ENCODE data around the gene MED15. TPM values are rescaled to one million over a fixed set of nuclear protein-coding genes. Genes with fewer than 3 reads are reported as not detected.

Gene MED15
- total RNA-seq, 1 donor from 2014 or later = 84.5 TPM

DNA sequence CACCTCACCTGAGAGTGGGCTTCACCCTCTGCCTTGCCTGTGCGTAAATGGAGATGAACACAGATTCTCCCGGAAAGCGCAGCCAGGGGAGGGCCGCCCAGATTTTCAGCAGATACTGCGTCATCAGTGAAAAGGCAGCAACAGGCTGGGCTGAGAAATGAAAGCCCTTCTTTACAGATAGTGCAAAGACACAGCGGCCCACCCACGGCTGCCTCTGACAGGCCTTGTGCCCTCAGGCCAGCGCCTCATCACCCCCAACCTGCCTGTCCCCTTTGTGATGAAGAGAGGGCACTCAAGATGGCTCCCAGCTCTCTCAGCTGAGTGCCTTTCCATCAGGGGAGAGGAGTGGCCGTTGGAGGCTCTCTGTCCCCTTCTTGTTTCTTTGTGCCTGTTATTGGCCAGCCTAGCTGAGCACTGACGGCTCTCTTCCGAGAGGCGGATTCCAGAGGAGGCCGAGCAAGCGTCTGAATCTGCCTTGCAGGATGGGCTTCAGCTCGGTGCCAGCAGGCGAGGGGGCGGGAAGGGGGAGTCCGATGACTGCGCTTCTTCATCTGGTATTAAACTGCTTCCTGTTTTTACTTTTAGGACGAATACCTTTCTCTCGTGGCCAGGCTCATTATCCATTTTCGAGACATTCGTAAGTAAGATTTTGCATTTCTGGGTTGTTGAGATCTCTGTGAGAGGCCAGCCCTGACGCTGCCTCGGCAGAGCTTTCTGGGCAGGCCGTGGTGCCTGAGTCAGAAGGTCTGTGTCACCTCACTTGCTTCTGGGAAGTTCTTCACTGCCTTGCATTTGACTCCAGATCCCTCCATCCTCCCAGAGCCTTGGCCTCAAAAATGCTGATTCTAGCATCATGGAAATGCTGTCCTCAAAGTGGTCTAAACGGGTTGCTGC is 43.7 kb downstream of the MED15 start:
- H3K27ac Mint-ChIP-seq (ENCODE audit: unreplicated experiment) = peak overlapping the region; percentile 89
- TF ChIP-seq, protein P1, sequence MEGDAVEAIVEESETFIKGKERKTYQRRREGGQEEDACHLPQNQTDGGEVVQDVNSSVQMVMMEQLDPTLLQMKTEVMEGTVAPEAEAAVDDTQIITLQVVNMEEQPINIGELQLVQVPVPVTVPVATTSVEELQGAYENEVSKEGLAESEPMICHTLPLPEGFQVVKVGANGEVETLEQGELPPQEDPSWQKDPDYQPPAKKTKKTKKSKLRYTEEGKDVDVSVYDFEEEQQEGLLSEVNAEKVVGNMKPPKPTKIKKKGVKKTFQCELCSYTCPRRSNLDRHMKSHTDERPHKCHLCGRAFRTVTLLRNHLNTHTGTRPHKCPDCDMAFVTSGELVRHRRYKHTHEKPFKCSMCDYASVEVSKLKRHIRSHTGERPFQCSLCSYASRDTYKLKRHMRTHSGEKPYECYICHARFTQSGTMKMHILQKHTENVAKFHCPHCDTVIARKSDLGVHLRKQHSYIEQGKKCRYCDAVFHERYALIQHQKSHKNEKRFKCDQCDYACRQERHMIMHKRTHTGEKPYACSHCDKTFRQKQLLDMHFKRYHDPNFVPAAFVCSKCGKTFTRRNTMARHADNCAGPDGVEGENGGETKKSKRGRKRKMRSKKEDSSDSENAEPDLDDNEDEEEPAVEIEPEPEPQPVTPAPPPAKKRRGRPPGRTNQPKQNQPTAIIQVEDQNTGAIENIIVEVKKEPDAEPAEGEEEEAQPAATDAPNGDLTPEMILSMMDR (conservative IDR thresholded peaks at IDR 0.05) = no peak
- H3K9me3 Mint-ChIP-seq = no peaks in the 10 kb centered on the region
- peaks cover 45% of the 10 kb centered on the region for H3K4me1 Mint-ChIP-seq
- H3K4me3 Mint-ChIP-seq = peak overlapping the region; percentile 29
- peak; percentile 44 for DNase-seq (ENCODE audit: low read depth, low spot score)
- H3K27me3 Mint-ChIP-seq (ENCODE audit: low read depth) = no peaks in the 10 kb centered on the region
- H3K36me3 Mint-ChIP-seq (ENCODE audit: low read depth) = no peaks in the 10 kb centered on the region

DNA sequence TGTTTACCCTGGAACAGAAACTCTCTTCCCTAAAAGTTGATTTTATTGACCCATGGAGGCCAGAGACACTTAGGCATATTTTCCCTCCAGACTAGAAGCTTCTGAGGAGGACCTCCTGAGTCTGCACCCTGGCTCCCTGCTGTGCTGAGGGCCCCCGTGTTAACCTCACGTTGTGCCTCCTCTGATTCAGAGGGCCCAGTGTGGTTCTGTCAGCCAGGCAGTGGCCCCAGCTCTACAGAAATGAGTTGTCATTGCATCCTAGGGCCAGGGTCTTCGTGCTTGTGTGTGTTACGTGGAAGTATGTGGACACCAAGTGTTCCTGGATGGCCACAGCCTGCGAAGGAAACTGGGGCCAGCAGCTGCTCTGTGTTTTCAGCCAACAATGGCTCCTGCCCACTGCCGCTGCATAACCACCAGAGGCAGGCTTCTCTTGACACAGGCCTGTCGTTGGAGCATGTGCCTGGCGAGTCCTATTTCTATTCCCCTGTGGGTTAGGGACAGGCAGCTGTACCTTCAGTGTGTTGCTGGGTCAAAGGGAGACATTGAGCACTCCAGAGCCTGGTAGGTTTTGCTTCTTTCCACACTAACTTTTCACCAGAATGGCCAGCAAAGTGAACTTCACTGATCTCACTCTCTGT is 44.5 kb downstream of the MED15 start:
- no peaks in the 10 kb centered on the region for H3K9me3 Mint-ChIP-seq
- peaks cover 5% of the 10 kb centered on the region for H3K36me3 Mint-ChIP-seq (ENCODE audit: low read depth)
- H3K27ac Mint-ChIP-seq (ENCODE audit: unreplicated experiment) = peak overlapping the region; percentile 12
- H3K4me3 Mint-ChIP-seq = no peak overlapping the region
- TF ChIP-seq, protein P1 (conservative IDR thresholded peaks at IDR 0.05) = peak; percentile 35
- DNase-seq (ENCODE audit: low read depth, low spot score) = no peak
- peaks cover 40% of the 10 kb centered on the region for H3K4me1 Mint-ChIP-seq
- no peaks in the 10 kb centered on the region for H3K27me3 Mint-ChIP-seq (ENCODE audit: low read depth)

DNA sequence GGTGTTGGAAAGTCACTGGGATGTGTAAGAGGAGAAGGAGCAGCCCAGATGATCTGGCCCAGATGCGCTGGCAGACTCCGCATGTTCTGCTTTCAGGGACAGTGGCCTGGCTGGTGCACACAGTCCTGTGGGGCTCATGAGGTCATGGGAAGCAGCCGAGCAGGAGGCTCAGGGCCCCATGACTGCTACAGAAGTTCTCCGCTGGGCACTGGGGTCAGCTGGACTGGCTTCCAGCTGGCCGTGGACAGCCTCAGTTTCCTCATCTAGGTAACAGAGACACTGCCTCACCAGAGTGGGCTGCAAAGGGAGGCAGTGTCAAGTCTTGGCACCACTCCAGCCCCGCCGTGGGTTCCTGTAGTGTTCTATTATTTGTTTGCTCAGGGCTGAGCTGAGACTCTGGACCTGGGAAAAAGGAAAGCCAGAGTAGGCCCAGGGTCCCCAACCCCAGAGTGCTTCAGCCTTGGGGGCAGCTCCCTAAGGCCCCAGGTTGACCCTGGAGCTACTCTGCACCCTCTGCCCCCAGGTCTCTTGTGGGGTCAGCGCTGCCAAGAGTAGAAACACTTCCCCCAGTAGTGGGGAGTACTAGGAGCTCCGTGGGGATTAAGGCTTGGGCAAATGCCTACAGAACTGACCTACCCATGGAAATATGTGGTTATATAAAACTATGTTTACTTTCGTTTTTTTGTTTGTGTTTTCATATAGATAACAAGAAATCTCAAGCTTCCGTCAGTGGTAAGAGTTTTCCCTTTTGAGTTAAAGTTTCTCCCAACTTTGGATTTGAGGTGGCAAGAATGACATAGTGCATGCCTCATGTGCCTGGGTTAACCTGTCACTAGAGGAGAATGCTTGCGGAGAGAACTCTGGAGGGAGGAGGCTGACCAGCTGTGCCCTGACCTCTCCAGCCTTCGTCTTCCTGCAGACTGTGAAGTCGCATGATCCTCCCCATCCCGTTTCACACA is 45.3 kb downstream of the MED15 start:
- Mint-ChIP-seq H3K36me3 (ENCODE audit: low read depth) (peaks cover 12% of the 10 kb centered on the region), H3K27me3 (ENCODE audit: low read depth) (no peaks in the 10 kb centered on the region), H3K9me3 (no peaks in the 10 kb centered on the region), H3K4me1 (peaks cover 43% of the 10 kb centered on the region), H3K4me3 (no peak overlapping the region), H3K27ac (ENCODE audit: unreplicated experiment) (no peak overlapping the region)
- TF ChIP-seq, protein P1 (conservative IDR thresholded peaks at IDR 0.05) = no peak
- DNase-seq (ENCODE audit: low read depth, low spot score) = no peak

DNA sequence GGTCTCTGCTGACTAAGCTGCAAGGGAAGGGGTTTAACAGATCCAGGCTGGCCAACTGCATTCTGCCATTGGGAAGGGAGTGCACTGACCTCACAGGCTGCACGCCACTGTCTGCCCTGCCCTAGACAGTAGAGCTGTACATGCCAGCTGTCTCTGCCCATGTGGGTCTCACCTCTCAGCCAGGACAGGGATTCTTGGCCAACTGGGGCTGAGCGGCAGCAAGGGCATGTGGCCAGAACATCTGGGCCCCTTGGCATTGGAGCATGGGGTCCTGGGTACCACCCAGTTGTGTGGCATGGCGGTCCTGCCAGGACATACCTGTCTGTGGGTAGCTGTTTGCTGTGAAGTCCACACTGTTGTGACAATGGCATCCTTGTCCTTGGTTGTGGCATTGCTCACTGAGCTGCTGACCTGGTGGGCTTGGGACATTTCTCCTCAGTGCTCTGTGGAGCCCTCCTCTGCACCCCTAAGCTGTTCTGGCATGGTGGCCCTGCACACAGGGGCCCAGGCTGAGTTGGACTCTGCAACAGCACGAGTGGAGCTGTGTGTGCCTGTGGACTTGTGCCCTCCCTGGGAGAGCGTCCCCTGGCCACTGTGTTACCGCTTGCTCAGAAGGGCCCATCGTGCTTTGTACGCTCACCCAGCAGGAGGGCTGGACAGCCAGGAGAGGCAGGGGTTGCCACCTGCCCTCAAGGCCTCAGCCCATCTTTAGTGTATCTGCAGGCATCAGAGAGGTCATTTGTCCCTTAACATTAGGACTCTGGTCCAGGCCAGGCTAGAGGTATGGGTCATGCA is 46.7 kb downstream of the MED15 start:
- Mint-ChIP-seq H3K9me3 (peaks cover 6% of the 10 kb centered on the region), H3K4me3 (no peak overlapping the region), H3K27ac (ENCODE audit: unreplicated experiment) (no peak overlapping the region), H3K27me3 (ENCODE audit: low read depth) (no peaks in the 10 kb centered on the region), H3K4me1 (peaks cover 35% of the 10 kb centered on the region), H3K36me3 (ENCODE audit: low read depth) (peaks cover 24% of the 10 kb centered on the region)
- DNase-seq (ENCODE audit: low read depth, low spot score) = no peak
- TF ChIP-seq, protein P1 (conservative IDR thresholded peaks at IDR 0.05) = no peak
